Measurements from ENCODE around the gene GLI2. TPM values are rescaled to one million over a fixed set of nuclear protein-coding genes. Genes with fewer than 3 reads are reported as not detected.

GLI2 gene
- total RNA-seq, 1 donor from 2014 or later: 16.2 TPM

DNA sequence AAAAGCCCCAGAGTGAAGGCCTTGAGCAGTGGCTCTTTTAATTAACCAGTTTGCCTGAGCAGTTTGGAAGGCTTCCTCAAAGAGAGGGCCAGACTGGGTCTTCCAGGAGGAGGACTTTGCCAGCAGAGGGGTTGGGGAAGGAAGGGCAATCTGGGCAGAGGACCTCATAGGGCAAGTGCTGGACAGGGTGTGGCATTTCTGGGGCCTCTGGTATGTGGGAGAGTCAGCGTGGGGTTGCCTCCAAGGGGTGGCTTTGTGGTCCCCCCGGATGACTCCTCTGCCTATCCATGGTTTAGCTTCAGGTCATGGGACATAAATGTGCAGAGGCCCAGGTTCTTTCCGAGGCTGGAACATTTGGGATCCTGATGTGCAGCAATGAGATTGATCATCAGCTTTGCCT lies 12.6 kb downstream of the GLI2 start:
- H3K9me3 ChIP-seq: no peaks in the 10 kb centered on the region
- H3K4me1 ChIP-seq: peaks cover 9% of the 10 kb centered on the region
- H3K27me3 ChIP-seq: no peaks in the 10 kb centered on the region
- no peaks in the 10 kb centered on the region for H3K36me3 ChIP-seq
- no peak overlapping the region for H3K27ac ChIP-seq
- no peak for TF ChIP-seq POLR2A (IDR thresholded peaks at IDR 0.05)
- no peak for TF ChIP-seq POLR2AphosphoS5 (IDR thresholded peaks at IDR 0.05; ENCODE audit: insufficient read depth in 1 of 2, low read depth in 1 of 2)
- no peak for TF ChIP-seq CTCF (IDR thresholded peaks at IDR 0.05)
- no peak overlapping the region for H3K4me3 ChIP-seq
- intact Hi-C loops (cut with DNase I): no loop called here
- DNase-seq (ENCODE audit: extremely low spot score in 2 of 2): peak in 1 of 2 donors; percentile 93

DNA sequence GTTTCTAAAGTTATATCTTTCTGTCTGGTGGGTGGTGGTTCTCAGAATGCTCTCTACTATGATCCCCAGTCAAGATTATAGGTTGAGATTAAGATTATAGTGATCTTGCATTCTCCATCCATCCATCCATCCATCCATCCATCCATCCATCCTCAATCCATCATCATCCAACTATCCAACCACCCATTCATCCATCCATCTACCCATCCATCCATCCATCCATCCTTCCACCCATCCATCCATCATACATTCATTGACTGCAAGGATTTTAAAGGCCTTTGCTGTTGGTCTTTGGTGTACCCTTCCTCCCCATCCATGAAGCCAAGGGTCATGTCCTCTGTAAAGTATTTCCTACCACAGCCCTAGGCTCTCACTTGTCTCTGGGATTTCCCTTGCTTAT lies 13.1 kb downstream of the GLI2 start:
- no peak for TF ChIP-seq CTCF (IDR thresholded peaks at IDR 0.05)
- no peak for TF ChIP-seq POLR2A (IDR thresholded peaks at IDR 0.05)
- TF ChIP-seq POLR2AphosphoS5 (IDR thresholded peaks at IDR 0.05; ENCODE audit: insufficient read depth in 1 of 2, low read depth in 1 of 2): no peak
- intact Hi-C loops (cut with DNase I): no loop called here
- H3K4me1 ChIP-seq: peaks cover 9% of the 10 kb centered on the region
- H3K36me3 ChIP-seq: no peaks in the 10 kb centered on the region
- peak in 1 of 2 donors; percentile 19 for DNase-seq (ENCODE audit: extremely low spot score in 2 of 2)
- no peak overlapping the region for H3K4me3 ChIP-seq
- H3K27me3 ChIP-seq: no peaks in the 10 kb centered on the region
- H3K9me3 ChIP-seq: no peaks in the 10 kb centered on the region
- no peak overlapping the region for H3K27ac ChIP-seq

DNA sequence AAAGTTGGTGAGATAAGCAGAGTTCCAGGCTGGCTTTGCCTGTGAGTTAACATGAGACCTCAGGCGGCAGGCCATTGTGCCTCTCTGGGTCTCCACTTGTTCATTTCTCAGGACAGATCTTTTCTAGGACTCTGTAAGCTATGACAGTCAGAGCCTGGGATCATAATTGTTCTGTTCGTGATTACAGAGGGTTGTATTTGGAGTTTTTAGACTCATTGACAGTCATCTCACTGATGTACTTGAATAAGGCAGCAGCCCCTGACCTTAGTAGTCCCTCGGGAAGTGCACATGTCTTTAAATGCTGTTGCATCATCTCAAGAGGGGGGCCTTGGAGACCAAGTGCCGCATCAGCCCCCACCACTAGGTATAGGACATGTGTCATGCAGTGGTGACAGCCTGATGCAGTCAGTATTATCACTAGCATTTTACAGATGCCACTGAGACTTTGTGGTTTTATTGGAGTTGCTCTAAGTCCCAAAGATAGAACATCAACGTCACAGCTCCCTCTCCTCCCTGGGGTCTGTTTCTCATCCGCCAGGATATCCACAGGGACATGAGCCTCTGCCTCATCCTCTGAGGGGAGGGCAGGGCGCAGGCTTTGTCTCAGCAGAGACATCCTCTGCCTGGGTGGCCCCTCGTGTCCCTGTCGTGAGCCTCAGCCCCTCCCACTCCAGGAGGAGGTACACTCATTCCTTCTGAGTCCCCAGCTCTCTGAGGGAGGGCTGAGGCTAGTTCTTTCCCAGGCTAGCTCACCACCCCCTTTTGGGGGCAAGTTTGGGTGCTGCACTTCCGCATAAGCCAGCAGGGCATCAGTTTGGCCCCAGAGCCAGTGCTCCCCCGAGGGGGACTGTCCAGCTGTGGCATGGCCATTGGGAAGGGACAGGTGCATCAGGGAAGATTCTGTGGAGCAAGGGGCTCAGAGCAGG lies 14.1 kb downstream of the GLI2 start:
- Histone ChIP-seq H3K9me3 (no peaks in the 10 kb centered on the region), H3K27me3 (no peaks in the 10 kb centered on the region), H3K4me1 (peaks cover 9% of the 10 kb centered on the region), H3K36me3 (no peaks in the 10 kb centered on the region), H3K4me3 (no peak overlapping the region), H3K27ac (no peak overlapping the region)
- intact Hi-C loops (cut with DNase I): no loop called here
- DNase-seq (ENCODE audit: extremely low spot score in 2 of 2): peak; percentile 84 to 90
- TF ChIP-seq POLR2A (IDR thresholded peaks at IDR 0.05): no peak
- TF ChIP-seq CTCF (IDR thresholded peaks at IDR 0.05): no peak
- TF ChIP-seq POLR2AphosphoS5 (IDR thresholded peaks at IDR 0.05; ENCODE audit: insufficient read depth in 1 of 2, low read depth in 1 of 2): no peak

DNA sequence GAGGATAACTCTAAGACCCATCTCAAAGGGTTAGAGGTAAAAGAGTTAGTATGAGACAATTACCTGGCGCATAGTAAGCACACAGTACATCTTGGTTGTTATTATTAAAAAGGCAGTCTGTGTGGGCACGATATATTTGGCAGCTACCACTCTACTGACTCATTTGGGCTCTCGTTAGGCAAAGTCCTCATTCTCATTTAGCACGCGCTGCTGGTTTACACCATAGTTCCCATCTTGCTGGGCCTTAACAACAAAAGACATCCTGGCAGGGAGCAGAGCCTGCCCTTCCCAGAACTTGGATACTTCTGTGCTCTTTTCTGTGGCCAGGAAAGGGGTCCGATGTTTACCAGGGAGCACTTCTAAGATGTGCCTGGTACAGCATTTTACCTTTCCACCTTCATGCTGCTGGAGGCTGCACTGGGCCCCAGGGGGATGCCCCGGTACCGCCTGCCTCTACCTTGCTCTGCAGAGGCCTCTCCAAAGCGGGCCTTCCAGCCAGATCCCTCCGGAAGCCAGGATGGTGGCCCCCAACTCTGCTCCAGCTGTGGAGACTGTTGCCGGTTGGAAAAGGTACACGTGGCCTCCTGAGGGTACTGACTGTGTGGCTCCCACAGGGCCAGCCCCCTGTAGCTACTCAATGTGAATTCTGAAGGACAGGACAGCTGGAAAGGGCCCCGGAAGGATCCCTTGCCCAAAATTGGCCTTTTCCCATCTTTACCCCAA lies 15.0 kb downstream of the GLI2 start:
- no peak overlapping the region for H3K4me3 ChIP-seq
- DNase-seq (ENCODE audit: extremely low spot score in 2 of 2): peak; percentile 72 to 77
- no peak overlapping the region for H3K27ac ChIP-seq
- no peaks in the 10 kb centered on the region for H3K36me3 ChIP-seq
- TF ChIP-seq POLR2AphosphoS5 (IDR thresholded peaks at IDR 0.05; ENCODE audit: insufficient read depth in 1 of 2, low read depth in 1 of 2) (no peak), CTCF (IDR thresholded peaks at IDR 0.05) (no peak), POLR2A (IDR thresholded peaks at IDR 0.05) (no peak)
- no peaks in the 10 kb centered on the region for H3K27me3 ChIP-seq
- intact Hi-C loops (cut with DNase I): no loop called here
- H3K9me3 ChIP-seq: no peaks in the 10 kb centered on the region
- H3K4me1 ChIP-seq: peaks cover 9% of the 10 kb centered on the region

Measured in vagina (tissue), 2 donors.